Spleen (tissue), 11 donors: ENCODE measurements around the gene MYH14. TPM values are rescaled to one million over a fixed set of nuclear protein-coding genes. Genes with fewer than 3 reads are reported as not detected.
"Not testable (repeated sequence)": the region's sequence is repeated elsewhere in the genome, so short reads cannot be mapped to it uniquely, and the experiment has no call there.

Experiments used
- DNase-seq: peaks from one replicate; pipeline ENCODE4 v3.0.0-alpha.2; 2020
- H3K27ac ChIP-seq, 8 donors: fragments of 200-600 bp; sonication (generic) in 7 of 8; 1 replicate in 4 of 8; 2 replicates in 4 of 8; pipeline versions ENCODE4 v1.5.0 to v1.8.0; 2016 to 2021; ENCODE audit warnings: inconsistent platforms in 4 of 8, mild to moderate bottlenecking in 4 of 8, moderate library complexity in 1 of 8
- H3K27me3 ChIP-seq, 7 donors: fragments of 200-600 bp; sonication (generic) in 6 of 7; replicated peaks in 1 of 7; 1 replicate in 4 of 7; 2 replicates in 3 of 7; pipeline versions ENCODE4 v1.5.0 to v1.8.0; 2016 to 2021; ENCODE audit warnings: inconsistent platforms in 3 of 7, mild to moderate bottlenecking in 1 of 7
- H3K36me3 ChIP-seq, 6 donors: fragments of 200-600 bp; sonication (generic) in 5 of 6; 1 replicate in 4 of 6; 2 replicates in 2 of 6; pipeline versions ENCODE4 v1.5.0 to v1.8.0; 2016 to 2021; ENCODE audit warnings: inconsistent platforms in 2 of 6
- H3K4me1 ChIP-seq, 6 donors: fragments of 200-600 bp; sonication (generic) in 5 of 6; 1 replicate in 3 of 6; 2 replicates in 3 of 6; pipeline versions ENCODE4 v1.5.0 to v1.8.0; 2016 to 2021; ENCODE audit warnings: inconsistent platforms in 3 of 6
- H3K4me3 ChIP-seq, 8 donors: fragments of 200-600 bp; sonication (generic) in 7 of 8; 1 replicate in 4 of 8; 2 replicates in 4 of 8; pipeline versions ENCODE4 v1.5.0 to v1.8.0; 2016 to 2021; ENCODE audit warnings: inconsistent platforms in 4 of 8, mild to moderate bottlenecking in 4 of 8, moderate library complexity in 2 of 8
- H3K9me3 ChIP-seq, 8 donors: fragments of 200-600 bp; sonication (generic) in 7 of 8; 1 replicate in 4 of 8; 2 replicates in 4 of 8; pipeline versions ENCODE4 v1.5.0 to v1.8.0; 2016 to 2021; ENCODE audit warnings: inconsistent platforms in 4 of 8
- POLR2A ChIP-seq, 3 donors: fragments of 450-650 bp; IDR thresholded peaks; one replicate each; pipeline ENCODE4 v1.5.1; 2017; ENCODE audit warnings: antibody characterized with exemption in 3 of 3, mild to moderate bottlenecking in 1 of 3
- POLR2AphosphoS5 ChIP-seq, 3 donors: sonication (generic); formaldehyde crosslinking; IDR thresholded peaks; one replicate each; pipeline ENCODE4 v1.5.1; 2017; ENCODE audit warnings: antibody characterized with exemption in 3 of 3
- WGBS, 5 donors: extraction: QIAGEN DNeasy Blood & Tissue Kit in 3 of 5; methylation state at CpG; one replicate each; pipeline versions ENCODE4 v1.1.5 to v1.1.7; 2013 to 2018; 5-methylcytosine and 5-hydroxymethylcytosine counted together
- intact Hi-C: fragments of 100-400 bp; cut with DNase I; formaldehyde crosslinking; loops from one replicate; pipeline ENCODE4 v1.15.0; 2023; ENCODE audit warnings: low total_unique reads
- polyA plus RNA-seq, 3 donors: library from polyadenylated mRNA; stranded (reverse); fragments of 200-250 nt; gene quantifications; one replicate each; pipeline ENCODE4 v1.2.1, GENCODE V29; 2013
- total RNA-seq, 7 donors: library from RNA; depleted of rRNA in 3 of 7; stranded (reverse); fragments of >200 nt in 3 of 7; fragmentation: NEBNext Ultra II Directional in 4 of 7; extraction: Animal tissue kit (Norgen Biotek cat#: 25700) in 4 of 7; gene quantifications; one replicate each; pipeline versions ENCODE4 v1.1.0 to v1.2.1, GENCODE V29; 2016 to 2021
- TF ChIP-seq, protein P1 (sequence below), 11 experiments: fragments of 200-600 bp in 7 of 11; fragments of 450-650 bp in 4 of 11; sonication (generic) in 4 of 11; IDR thresholded peaks in 8 of 11; conservative IDR thresholded peaks in 3 of 11; 1 replicate in 7 of 11; 2 replicates in 4 of 11; pipeline versions ENCODE4 v1.4.0 to v1.8.0; 2016 to 2021; ENCODE audit warnings: antibody characterized with exemption in 11 of 11, inconsistent platforms in 4 of 11, mild to moderate bottlenecking in 1 of 11
- donor health status: healthy with polysubstance abuse.
- donor health status: DM: no; HTN: no; CAD: no; lungs with moderate emphysema.
- donor health status: DM: no; HTN: no; CAD: no.
- donor health status: Bipolar disorder and iron deficiency.
- donor health status: healthy.
- donor health status: DM: no; HTN: no; CAD: no.
- donor health status: DM: yes; HTN: yes; CAD: no.

The MYH14 gene
- total and polyA plus RNA-seq, 10 donors: 0.04 to 1.5 (median 0.28) TPM; not detected in 1

DNA sequence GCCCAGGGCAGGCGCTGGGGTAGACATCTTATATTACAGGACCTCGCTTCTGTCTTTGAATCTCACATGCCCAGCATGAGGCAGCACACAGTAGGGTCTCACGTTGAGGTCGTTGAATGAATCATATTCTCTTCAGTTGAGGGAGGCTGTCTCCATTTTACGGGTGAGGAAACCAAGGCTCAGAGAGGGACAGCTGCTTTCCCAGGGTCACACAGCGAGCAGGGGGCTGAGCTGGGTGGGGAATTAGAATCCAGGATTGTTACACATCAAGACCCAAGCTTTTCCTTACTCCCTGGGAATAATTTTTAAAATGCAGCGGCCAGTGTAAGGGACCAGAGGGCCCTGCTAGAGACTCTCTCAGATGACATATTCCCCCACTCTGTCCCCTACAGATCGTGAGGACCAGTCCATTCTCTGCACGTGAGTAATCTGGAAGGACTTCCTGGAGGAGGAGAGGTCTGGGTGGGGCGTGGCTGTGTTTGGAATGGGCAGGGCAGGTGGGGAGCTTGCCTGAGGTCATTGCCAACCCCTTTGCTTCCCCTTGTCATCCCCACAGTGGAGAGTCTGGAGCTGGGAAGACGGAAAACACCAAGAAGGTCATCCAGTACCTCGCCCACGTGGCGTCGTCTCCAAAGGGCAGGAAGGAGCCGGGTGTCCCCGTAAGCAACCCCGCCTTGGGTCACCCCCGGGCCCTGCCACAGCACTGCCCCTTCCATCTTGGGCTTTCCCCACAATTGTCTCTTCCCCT is 19.4 kb downstream of the MYH14 start:
- no peak overlapping the region for H3K27ac ChIP-seq
- no peak overlapping the region for H3K4me3 ChIP-seq
- TF ChIP-seq POLR2AphosphoS5 (IDR thresholded peaks at IDR 0.05): no peak
- TF ChIP-seq, protein P1, sequence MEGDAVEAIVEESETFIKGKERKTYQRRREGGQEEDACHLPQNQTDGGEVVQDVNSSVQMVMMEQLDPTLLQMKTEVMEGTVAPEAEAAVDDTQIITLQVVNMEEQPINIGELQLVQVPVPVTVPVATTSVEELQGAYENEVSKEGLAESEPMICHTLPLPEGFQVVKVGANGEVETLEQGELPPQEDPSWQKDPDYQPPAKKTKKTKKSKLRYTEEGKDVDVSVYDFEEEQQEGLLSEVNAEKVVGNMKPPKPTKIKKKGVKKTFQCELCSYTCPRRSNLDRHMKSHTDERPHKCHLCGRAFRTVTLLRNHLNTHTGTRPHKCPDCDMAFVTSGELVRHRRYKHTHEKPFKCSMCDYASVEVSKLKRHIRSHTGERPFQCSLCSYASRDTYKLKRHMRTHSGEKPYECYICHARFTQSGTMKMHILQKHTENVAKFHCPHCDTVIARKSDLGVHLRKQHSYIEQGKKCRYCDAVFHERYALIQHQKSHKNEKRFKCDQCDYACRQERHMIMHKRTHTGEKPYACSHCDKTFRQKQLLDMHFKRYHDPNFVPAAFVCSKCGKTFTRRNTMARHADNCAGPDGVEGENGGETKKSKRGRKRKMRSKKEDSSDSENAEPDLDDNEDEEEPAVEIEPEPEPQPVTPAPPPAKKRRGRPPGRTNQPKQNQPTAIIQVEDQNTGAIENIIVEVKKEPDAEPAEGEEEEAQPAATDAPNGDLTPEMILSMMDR (IDR thresholded peaks at IDR 0.05 in 8 of 11, conservative IDR thresholded peaks at IDR 0.05 in 3 of 11): no peak
- no peak for TF ChIP-seq POLR2A (IDR thresholded peaks at IDR 0.05)
- no peak for DNase-seq
- no peaks in the 10 kb centered on the region for H3K36me3 ChIP-seq
- no peaks in the 10 kb centered on the region for H3K4me1 ChIP-seq
- peaks cover 0 to 58% (median 0%) of the 10 kb centered on the region in 7 donors for H3K27me3 ChIP-seq
- intact Hi-C loops: no loop called here
- peaks cover 0 to 18% (median 15%) of the 10 kb centered on the region in 8 donors for H3K9me3 ChIP-seq
- 77 to 89% (median 82%) methylated on average over 19 of the region's 19 CpGs for WGBS, 5 donors

DNA sequence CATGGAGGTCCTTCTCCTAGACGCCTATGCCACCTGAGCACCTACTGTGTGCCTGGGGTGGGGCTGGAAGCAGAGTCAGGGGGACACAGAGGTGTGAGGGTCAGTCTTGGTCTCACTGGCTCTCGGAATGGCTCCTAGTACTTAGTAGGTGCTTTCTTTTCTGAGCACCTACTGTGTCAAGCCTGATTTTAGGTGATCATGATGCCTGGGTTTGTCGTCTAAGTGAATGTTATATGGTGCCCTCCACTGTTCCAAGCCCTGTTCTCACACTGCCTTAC is 20.0 kb downstream of the MYH14 start:
- Histone ChIP-seq H3K9me3 (peaks cover 0 to 18% (median 15%) of the 10 kb centered on the region in 8 donors), H3K4me1 (no peaks in the 10 kb centered on the region), H3K36me3 (no peaks in the 10 kb centered on the region), H3K4me3 (no peak overlapping the region), H3K27me3 (peaks cover 0 to 60% (median 0%) of the 10 kb centered on the region in 7 donors), H3K27ac (no peak overlapping the region)
- intact Hi-C loops: no loop called here
- no peak for DNase-seq
- 61 to 93% (median 86%) methylated on average over 3 of the region's 3 CpGs for WGBS, 5 donors
- TF ChIP-seq, protein P1 (IDR thresholded peaks at IDR 0.05 in 8 of 11, conservative IDR thresholded peaks at IDR 0.05 in 3 of 11): no peak
- TF ChIP-seq POLR2A (IDR thresholded peaks at IDR 0.05): no peak
- TF ChIP-seq POLR2AphosphoS5 (IDR thresholded peaks at IDR 0.05): no peak

- no peak overlapping the region for H3K4me3 ChIP-seq
- no peak for TF ChIP-seq POLR2AphosphoS5 (IDR thresholded peaks at IDR 0.05)
- TF ChIP-seq, protein P1 (IDR thresholded peaks at IDR 0.05 in 8 of 11, conservative IDR thresholded peaks at IDR 0.05 in 3 of 11): no peak
- no peaks in the 10 kb centered on the region for H3K4me1 ChIP-seq
- 62 to 76% (median 70%) methylated on average over 8 of the region's 8 CpGs for WGBS, 5 donors
- peaks cover 0 to 18% (median 15%) of the 10 kb centered on the region in 8 donors for H3K9me3 ChIP-seq
- intact Hi-C loops: no loop called here
- no peaks in the 10 kb centered on the region for H3K36me3 ChIP-seq
- DNase-seq: no peak
- H3K27me3 ChIP-seq: peaks cover 0 to 77% (median 0%) of the 10 kb centered on the region in 7 donors
- no peak overlapping the region for H3K27ac ChIP-seq
These were observed 21.7 kb downstream of the MYH14 start for GRCh38 chr19:50224986-50225747.

DNA sequence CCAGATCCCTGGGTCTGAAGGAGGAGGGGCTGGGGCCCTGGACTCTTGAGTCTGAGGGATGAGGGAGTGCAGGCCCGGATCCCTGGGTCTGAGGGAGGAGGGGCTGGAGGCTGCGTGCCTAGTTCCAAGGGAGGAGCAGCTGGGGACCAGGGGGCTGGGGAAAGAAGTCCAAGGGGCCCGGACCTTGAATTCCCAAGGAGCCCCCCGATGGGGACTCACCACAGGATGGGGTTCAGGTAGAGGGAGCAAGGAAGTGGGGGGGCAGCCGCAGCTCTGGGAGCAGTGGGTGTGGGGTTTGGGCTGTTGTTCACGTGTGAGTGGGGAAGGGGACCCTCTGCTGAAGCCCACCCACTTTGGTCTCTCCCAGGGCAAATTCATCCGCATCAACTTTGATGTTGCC is 23.1 kb downstream of the MYH14 start:
- Histone ChIP-seq H3K27me3 (peaks cover 0 to 77% (median 0%) of the 10 kb centered on the region in 7 donors), H3K36me3 (no peaks in the 10 kb centered on the region), H3K4me3 (no peak overlapping the region), H3K9me3 (peaks cover 0 to 18% (median 15%) of the 10 kb centered on the region in 8 donors), H3K4me1 (no peaks in the 10 kb centered on the region), H3K27ac (no peak overlapping the region)
- no peak for DNase-seq
- 58 to 70% (median 61%) methylated on average over 6 to 7 of the region's 7 CpGs for WGBS, 5 donors
- intact Hi-C loops: no loop called here
- TF ChIP-seq, protein P1 (IDR thresholded peaks at IDR 0.05 in 8 of 11, conservative IDR thresholded peaks at IDR 0.05 in 3 of 11): no peak
- TF ChIP-seq POLR2A (IDR thresholded peaks at IDR 0.05): no peak
- no peak for TF ChIP-seq POLR2AphosphoS5 (IDR thresholded peaks at IDR 0.05)

DNA sequence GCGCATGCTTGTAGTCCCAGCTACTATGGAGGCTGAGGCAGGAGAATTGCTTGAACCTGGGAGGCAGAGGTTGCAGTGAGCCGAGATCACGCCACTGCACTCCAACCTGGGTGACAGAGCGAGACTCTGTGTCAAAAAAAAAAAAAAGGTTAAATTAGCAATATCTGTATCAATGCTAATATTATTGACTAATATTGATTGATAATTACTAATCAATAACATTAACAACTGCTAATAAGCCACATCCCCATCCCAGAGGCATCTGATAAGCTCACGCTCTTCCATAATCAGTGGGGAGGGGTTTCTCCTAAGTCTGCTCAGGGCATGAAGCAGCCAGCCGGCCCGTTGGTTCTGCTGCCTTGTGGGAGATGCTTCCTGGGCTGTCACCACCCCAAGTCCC is 24.7 kb downstream of the MYH14 start:
- intact Hi-C loops, DNase-seq, H3K4me3 ChIP-seq, H3K4me1 ChIP-seq, H3K27ac ChIP-seq, H3K36me3 ChIP-seq: not testable (repeated sequence)
- H3K27me3 ChIP-seq: peaks cover 0 to 76% (median 0%) of the 10 kb centered on the region in 7 donors
- H3K9me3 ChIP-seq: peaks cover 0 to 18% (median 15%) of the 10 kb centered on the region in 8 donors
- 69 to 81% (median 75%) methylated on average over 7 of the region's 7 CpGs for WGBS, 5 donors
